ENCODE data around the gene PPM1B.
"Not testable (repeated sequence)": the region's sequence is repeated elsewhere in the genome, so short reads cannot be mapped to it uniquely, and the experiment has no call there.

Gene PPM1B

DNA sequence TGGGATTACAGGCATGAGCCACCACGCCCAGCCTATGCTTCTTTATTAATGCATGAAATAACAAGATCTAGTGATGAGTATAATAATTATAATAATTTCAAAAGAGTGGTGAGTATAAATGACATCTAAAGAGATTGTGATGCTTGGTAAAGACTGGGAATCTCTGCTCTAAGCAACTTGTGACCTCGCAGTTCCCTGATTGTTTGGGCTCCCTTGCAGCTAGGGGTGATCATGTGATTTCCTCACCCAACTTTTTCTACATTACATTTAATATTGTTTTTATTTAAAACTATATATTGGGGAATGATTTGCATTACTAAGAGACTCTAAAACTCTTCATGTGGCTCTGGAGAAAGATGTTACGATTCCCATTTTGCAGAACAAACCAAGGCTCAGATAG is 4.1 kb upstream of the PPM1B start:
- DNase-seq, result no peak

- DNase-seq, result no peak
Observed at GRCh38 chr2:44166096-44166495, 2.6 kb upstream of the PPM1B start.

- DNase-seq, result peak in 1 of 2 experiments; percentile 36
Observed at GRCh38 chr2:44167311-44167907, 1.3 kb upstream of the PPM1B start.

DNA sequence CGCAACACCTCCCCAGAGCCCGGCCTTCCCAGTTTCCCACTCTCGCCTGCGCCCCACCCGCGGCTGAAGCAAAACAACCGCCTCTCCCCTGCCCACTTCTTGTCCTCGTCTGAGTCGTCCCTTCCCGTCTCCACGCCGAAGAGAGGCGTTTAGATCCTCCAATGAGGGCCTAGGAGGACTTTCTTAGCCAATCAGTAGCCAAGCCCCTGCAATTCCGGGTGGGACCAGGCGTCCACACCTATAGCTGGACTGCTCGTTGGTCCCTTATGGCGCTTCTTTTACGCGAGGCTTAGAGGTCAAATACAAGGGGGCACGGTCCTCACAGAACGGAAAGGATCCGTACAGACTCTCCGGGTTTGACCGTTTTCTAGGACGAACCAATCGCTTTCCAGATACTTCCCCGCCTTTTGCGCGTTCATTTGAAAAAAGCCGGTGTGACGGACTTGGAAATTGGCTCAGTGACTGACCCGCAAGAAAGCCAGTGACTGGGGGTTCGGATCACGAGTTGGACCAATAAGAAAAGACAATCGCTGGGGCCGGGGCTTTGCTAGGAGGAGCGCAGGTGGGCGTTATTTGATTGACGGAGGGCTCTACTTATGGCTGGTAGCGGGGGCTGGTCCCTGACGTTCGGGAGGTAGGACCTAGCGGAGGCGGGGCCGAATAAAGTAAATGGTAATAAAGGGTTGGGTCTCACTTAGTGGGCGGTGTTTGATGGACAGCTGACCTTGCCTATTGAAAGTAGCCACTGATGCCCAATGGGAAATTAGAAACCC is 581 bp upstream of the PPM1B start:
- DNase-seq, result peak; percentile 98 to 99

DNA sequence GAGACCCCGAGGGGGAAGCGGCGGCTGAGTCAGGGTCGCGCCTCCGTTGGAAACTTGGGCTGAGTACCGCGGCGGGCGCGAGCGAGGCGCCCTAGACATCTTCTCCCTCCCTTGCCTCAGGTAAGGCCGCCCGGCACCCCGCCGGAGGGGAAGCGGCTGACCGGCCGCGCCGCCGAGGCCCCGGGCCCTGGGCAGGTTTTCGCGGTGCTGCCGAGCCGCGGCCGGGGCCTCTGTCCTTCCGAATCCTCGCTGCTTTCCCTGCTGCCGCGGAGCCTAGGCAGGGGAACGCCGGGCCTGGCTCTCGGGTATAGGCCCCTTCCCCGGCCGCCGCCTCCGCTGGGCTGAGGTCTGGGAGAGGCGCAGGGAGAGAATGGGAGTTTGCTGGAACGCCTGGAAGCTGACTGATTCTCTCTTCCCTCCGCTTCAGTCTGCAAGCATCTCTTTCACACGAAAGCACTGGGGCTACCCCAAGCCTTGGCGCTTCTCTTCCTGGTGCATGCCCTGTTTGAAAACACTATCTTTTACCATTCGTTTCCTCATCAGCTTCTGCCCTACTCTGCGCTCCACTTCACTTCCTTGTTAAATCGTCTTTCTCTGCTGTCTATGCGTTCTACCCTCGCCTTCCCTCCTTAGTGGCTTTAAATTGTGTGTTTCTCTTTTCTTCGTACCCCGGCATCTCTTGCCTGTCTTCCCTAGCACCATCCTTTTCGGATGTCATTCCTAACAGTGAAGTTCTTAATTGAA is 652 bp downstream of the PPM1B start:
- DNase-seq, result no peak

DNA sequence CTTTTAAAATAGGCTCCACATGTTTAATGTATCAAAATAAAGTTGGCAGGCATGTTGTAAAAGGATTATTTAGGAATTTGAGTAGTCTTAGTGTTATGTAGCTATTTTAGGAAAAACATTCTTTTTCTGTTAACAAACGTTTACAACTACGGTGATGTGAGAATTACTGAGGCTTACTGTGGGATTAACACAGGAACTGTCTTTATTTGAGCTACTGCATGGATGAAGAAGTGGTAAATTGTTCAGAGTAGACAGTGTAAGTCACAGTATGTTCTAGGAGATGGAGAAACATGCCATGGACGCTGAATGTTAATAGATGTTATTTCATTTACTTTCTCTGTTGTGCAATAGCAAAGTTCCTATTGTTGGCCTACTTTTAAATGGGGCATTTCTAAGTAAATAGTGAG is 1.6 kb downstream of the PPM1B start:
- no peak for DNase-seq

DNA sequence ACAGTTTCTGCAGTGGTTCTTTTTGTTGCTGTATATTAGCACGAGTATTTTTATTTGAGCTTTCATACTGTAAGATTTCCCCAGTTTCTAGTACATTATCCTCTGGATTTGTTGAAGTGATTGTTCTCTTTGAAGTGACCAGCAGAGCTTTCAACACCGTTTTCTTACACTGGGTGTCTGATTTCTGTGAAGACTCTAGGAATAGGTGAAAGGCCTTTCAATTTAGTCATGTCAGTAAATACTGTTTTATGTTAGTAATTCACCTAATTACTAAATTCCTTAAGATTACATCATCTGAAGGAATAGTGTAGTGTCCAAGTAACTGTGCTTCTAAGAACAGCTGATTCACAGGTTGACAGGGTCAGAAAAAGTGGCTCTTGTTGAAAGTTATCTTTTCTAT is 2.3 kb downstream of the PPM1B start:
- no peak for DNase-seq

- DNase-seq, result not testable (repeated sequence)
Observed at GRCh38 chr2:44171442-44171841, 2.8 kb downstream of the PPM1B start.

DNA sequence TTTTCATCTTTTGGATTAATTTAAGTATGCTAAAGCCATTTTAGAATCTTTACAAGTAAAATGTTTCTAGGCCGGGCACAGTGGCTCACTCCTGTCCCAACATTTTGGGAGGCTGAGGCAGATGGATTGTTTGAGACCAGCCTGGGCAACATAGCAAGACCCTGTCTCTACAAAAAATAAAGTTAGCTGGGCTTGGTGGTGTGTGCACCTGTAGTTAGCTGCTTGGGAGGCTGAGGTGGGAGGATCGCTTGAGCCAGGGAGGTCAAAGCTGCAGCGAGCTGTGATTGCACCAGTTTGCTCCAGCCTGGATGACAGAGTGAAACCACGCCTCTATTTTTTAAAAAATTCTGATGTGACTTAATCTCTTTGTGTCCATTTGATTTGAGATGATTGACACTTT is 3.9 kb downstream of the PPM1B start:
- DNase-seq, result no peak

GRCh38 chr2:44178950-44179349 is 10.3 kb downstream of the PPM1B start:
- no peak for DNase-seq

GRCh38 chr2:44181648-44182047 is 13.0 kb downstream of the PPM1B start:
- DNase-seq, result no peak

DNA sequence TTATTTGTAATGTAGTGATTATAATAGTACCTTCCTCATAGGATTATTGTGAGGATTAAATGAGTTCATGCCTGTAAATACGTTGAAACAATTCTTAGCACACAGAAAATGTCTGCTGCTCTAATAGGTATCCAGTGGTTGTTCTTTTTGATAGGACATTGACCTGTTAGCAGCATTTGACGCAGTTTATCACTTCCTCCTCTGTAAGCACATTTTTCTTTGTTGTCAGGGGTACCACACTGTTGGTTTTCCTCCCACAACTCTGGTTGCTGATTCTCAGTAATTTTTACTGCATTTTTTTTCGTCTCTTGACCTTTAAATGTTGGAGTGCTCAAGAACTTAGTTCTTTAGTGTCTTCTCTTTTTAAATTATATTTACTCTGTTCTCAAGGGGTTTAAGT is 15.4 kb downstream of the PPM1B start:
- no peak for DNase-seq

DNA sequence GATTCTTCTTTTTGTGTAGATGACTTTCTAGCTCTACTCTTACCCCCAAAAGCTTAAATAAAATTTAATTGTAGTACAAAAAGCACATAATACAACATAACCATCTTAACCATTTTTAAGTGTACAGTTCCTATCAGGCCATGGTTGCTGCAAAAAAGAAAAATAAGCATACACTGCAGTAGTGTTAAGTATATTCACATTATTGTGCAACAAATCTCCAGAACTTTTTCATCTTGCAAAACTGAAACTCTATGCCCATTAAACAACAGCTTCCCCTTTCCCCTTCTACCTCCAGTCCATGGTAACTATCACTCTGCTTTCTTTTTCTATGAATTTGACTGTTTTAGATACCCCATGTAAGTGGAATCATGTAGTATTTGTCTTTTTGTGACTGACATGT is 18.1 kb downstream of the PPM1B start:
- DNase-seq, result no peak

DNA sequence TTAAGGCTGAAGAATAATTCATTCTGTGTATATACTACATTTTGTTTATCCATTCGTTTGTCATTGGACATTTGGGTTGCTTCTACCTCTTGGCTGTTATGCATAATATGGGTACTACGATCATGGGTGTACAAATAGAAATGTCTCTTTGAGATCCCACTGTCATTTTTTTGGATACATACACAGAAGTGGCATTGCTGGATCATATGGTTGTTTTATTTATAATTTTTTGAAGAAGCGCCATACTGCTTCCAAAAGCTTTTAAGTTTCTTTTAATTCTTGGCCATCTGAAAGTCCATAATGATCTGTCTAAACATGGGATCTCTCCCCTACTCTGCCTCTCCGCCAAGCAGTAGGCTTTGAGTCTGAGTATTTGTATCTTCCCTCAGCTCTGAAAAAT is 18.6 kb downstream of the PPM1B start:
- DNase-seq, result no peak

- no peak for DNase-seq
Observed at GRCh38 chr2:44188696-44189095, 20.0 kb downstream of the PPM1B start.

- DNase-seq, result no peak
Observed at GRCh38 chr2:44189104-44189503, 20.4 kb downstream of the PPM1B start.

- no peak for DNase-seq
Observed at GRCh38 chr2:44190526-44190925, 21.9 kb downstream of the PPM1B start.

GRCh38 chr2:44191739-44192138 is 23.1 kb downstream of the PPM1B start:
- no peak for DNase-seq

GRCh38 chr2:44192646-44193045 is 24.0 kb downstream of the PPM1B start:
- DNase-seq, result no peak

GRCh38 chr2:44195714-44196113 is 27.0 kb downstream of the PPM1B start:
- no peak for DNase-seq

- no peak for DNase-seq
Observed at GRCh38 chr2:44197816-44198215, 29.1 kb downstream of the PPM1B start.

- no peak for DNase-seq
Observed at GRCh38 chr2:44200011-44200410, 31.3 kb downstream of the PPM1B start.

- no peak for DNase-seq
Observed at GRCh38 chr2:44200759-44201158, 32.1 kb downstream of the PPM1B start.

DNA sequence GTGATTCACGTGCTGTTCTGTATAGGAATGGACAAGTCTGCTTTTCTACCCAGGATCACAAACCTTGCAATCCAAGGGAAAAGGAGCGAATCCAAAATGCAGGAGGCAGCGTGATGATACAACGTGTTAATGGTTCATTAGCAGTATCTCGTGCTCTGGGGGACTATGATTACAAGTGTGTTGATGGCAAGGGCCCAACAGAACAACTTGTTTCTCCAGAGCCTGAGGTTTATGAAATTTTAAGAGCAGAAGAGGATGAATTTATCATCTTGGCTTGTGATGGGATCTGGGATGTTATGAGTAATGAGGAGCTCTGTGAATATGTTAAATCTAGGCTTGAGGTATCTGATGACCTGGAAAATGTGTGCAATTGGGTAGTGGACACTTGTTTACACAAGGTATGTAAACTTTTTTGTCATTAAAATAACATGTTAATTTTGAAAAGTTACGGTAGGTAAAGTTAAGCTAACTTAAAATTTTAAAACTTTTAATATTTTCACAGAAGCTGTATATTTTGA is 33.0 kb downstream of the PPM1B start:
- no peak for DNase-seq
